Measurements from ENCODE around the gene SDF4.
A peak's percentile ranks its signal among the peaks of the same experiment; 100 is the strongest.

- TF ChIP-seq, protein P1, sequence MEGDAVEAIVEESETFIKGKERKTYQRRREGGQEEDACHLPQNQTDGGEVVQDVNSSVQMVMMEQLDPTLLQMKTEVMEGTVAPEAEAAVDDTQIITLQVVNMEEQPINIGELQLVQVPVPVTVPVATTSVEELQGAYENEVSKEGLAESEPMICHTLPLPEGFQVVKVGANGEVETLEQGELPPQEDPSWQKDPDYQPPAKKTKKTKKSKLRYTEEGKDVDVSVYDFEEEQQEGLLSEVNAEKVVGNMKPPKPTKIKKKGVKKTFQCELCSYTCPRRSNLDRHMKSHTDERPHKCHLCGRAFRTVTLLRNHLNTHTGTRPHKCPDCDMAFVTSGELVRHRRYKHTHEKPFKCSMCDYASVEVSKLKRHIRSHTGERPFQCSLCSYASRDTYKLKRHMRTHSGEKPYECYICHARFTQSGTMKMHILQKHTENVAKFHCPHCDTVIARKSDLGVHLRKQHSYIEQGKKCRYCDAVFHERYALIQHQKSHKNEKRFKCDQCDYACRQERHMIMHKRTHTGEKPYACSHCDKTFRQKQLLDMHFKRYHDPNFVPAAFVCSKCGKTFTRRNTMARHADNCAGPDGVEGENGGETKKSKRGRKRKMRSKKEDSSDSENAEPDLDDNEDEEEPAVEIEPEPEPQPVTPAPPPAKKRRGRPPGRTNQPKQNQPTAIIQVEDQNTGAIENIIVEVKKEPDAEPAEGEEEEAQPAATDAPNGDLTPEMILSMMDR (IDR thresholded peaks at IDR 0.05), result no peak
- TF ChIP-seq POLR2A (IDR thresholded peaks at IDR 0.05), result peak in 1 of 2 donors; percentile 70
These were observed 501 bp upstream of the SDF4 start, which contains the start of gene B3GALT6 for GRCh38 chr1:1232208-1232795.
